Neural progenitor cell (in vitro differentiated cells): ENCODE measurements around the gene TMEM269. TPM values are rescaled to one million over a fixed set of nuclear protein-coding genes. Genes with fewer than 3 reads are reported as not detected.

Source experiments
- DNase-seq: peaks from one replicate; pipeline ENCODE4 v3.0.0-alpha.2; 2016; ENCODE audit warnings: low spot score
- H2AFZ ChIP-seq: fragments of 200-600 bp; sonication (generic); replicated peaks from 2 replicates; pipeline ENCODE4 v1.6.1; 2016; ENCODE audit warnings: antibody characterized with exemption
- H3F3A ChIP-seq: fragments of 200-600 bp; sonication (generic); 2 replicates; pipeline ENCODE4 v1.6.1; 2016; ENCODE audit warnings: antibody characterized with exemption, low read depth
- H3K27ac ChIP-seq: fragments of 200-600 bp; sonication (generic); 2 replicates; pipeline ENCODE4 v1.5.1; 2016; ENCODE audit warnings: mild to moderate bottlenecking
- H3K27me3 ChIP-seq: fragments of 200-600 bp; sonication (generic); 2 replicates; pipeline ENCODE4 v1.6.1; 2016; ENCODE audit warnings: mild to moderate bottlenecking, moderate library complexity
- H3K36me3 ChIP-seq: fragments of 200-600 bp; sonication (generic); 2 replicates; pipeline ENCODE4 v1.5.1; 2016
- H3K4me1 ChIP-seq: fragments of 200-600 bp; sonication (generic); 2 replicates; pipeline ENCODE4 v1.6.1; 2016; ENCODE audit warnings: mixed run types
- H3K4me2 ChIP-seq: fragments of 200-600 bp; sonication (generic); 2 replicates; pipeline ENCODE4 v1.6.1; 2016
- H3K4me3 ChIP-seq: fragments of 200-600 bp; sonication (generic); 2 replicates; pipeline ENCODE4 v1.5.1; 2016
- H3K79me2 ChIP-seq: fragments of 200-600 bp; sonication (generic); 2 replicates; pipeline ENCODE4 v1.6.1; 2016; ENCODE audit warnings: low read depth
- H3K9ac ChIP-seq: fragments of 200-600 bp; sonication (generic); 2 replicates; pipeline ENCODE4 v1.6.1; 2016
- H3K9me3 ChIP-seq: fragments of 200-600 bp; sonication (generic); 2 replicates; pipeline ENCODE4 v1.5.1; 2016; ENCODE audit warnings: low read depth
- H4K20me1 ChIP-seq: fragments of 200-600 bp; sonication (generic); 2 replicates; pipeline ENCODE4 v1.6.1; 2016; ENCODE audit warnings: low read depth
- H3K27ac Mint-ChIP-seq: 3 replicates; pipeline ENCODE4 v1.8.0; 2021; ENCODE audit warnings: mixed read lengths
- H3K27me3 Mint-ChIP-seq: 2 replicates; pipeline ENCODE4 v1.8.0; 2022; ENCODE audit warnings: low read depth, mild to moderate bottlenecking, inconsistent platforms, moderate library complexity, mixed read lengths; ENCODE audit not compliant: insufficient read depth
- H3K36me3 Mint-ChIP-seq: 3 replicates; pipeline ENCODE4 v1.8.0; 2021; ENCODE audit warnings: mixed read lengths
- H3K4me1 Mint-ChIP-seq: 3 replicates; pipeline ENCODE4 v1.8.0; 2021; ENCODE audit warnings: mixed read lengths
- H3K4me3 Mint-ChIP-seq: 3 replicates; pipeline ENCODE4 v1.8.0; 2021; ENCODE audit warnings: mild to moderate bottlenecking, moderate library complexity, mixed read lengths
- H3K9me3 Mint-ChIP-seq: 3 replicates; pipeline ENCODE4 v1.8.0; 2020; ENCODE audit warnings: mixed read lengths
- EZH2 ChIP-seq: fragments of 200-600 bp; sonication (generic); IDR thresholded peaks from 2 replicates; pipeline ENCODE4 v1.6.1; 2017; ENCODE audit warnings: antibody characterized with exemption, mild to moderate bottlenecking, moderate library complexity
- EZH2phosphoT487 ChIP-seq: fragments of 200-600 bp; sonication (generic); IDR thresholded peaks from 2 replicates; pipeline ENCODE4 v1.6.1; 2017; ENCODE audit warnings: antibody characterized with exemption
- total RNA-seq: library from RNA; depleted of rRNA; stranded (reverse); fragments of >200 nt; gene quantifications from 2 replicates; pipeline ENCODE4 v1.2.3, GENCODE V29; 2015; ENCODE audit warnings: low replicate concordance
- TF ChIP-seq, protein P1 (sequence below): fragments of 200-600 bp; sonication (generic); IDR thresholded peaks from 2 replicates; pipeline ENCODE4 v1.5.1; 2017; ENCODE audit warnings: antibody characterized with exemption, mild to moderate bottlenecking

TMEM269 gene
- total RNA-seq, 1 donor from 2014 or later = 0.47 TPM

DNA sequence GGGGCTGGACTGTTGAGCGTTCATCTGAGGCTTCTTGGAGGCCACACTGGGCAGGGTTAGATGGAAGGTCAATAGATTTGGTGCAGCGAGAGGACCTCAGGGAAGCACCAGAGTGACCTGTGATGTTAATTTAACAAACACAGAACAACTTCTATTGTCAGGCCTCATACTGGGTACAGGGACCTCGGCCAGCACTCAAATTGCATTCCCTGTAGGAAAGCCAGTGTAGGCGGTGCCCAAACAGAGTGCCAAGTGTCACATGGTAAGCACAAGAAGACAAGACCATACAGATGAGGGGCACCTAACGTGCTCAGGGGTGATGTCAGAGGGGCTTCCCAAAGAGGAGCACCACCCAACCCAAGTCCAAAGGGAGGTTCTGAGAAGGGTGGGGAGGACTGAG, 1.3 kb downstream of the TMEM269 start:
- H3K4me3 ChIP-seq = no peak overlapping the region
- Mint-ChIP-seq H3K4me3 (no peak overlapping the region), H3K36me3 (peaks cover 12% of the 10 kb centered on the region)

DNA sequence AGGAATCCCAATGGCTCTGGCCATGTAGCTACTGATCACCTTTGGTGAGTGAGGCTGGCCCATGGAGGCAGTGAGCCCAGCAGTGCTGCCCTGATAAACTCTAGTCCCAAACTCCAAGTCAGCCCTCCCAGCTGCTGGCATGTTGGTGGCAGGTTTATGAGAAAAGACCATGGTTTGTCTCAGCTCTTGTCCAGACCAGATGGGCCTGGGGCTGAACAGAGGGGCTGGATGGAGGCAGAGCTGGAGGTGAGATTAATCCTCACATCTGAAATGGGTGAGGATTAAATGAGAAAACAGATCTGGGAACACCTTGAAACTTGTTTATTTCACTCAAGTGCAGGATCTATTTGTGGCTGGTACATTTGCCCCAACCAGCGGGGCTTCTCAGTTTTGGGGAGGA, 3.2 kb downstream of the TMEM269 start:
- Mint-ChIP-seq H3K4me3 (no peak overlapping the region), H3K27me3 (peaks cover 7% of the 10 kb centered on the region), H3K27ac (peak overlapping the region; percentile 30), H3K9me3 (no peaks in the 10 kb centered on the region), H3K4me1 (peaks cover under 1% of the 10 kb centered on the region), H3K36me3 (peaks cover 8% of the 10 kb centered on the region)
- Histone ChIP-seq H3K27me3 (no peaks in the 10 kb centered on the region), H3K9ac (no peak overlapping the region), H3K27ac (no peak overlapping the region), H4K20me1 (no peaks in the 10 kb centered on the region), H3K9me3 (no peaks in the 10 kb centered on the region), H3K79me2 (no peaks in the 10 kb centered on the region), H3K4me3 (no peak overlapping the region), H3K4me2 (no peak overlapping the region), H2AFZ (no peak overlapping the region), H3K36me3 (no peaks in the 10 kb centered on the region), H3F3A (no peaks in the 10 kb centered on the region), H3K4me1 (no peaks in the 10 kb centered on the region)
- TF ChIP-seq EZH2 (no peak), EZH2phosphoT487 (no peak)
- TF ChIP-seq, protein P1, sequence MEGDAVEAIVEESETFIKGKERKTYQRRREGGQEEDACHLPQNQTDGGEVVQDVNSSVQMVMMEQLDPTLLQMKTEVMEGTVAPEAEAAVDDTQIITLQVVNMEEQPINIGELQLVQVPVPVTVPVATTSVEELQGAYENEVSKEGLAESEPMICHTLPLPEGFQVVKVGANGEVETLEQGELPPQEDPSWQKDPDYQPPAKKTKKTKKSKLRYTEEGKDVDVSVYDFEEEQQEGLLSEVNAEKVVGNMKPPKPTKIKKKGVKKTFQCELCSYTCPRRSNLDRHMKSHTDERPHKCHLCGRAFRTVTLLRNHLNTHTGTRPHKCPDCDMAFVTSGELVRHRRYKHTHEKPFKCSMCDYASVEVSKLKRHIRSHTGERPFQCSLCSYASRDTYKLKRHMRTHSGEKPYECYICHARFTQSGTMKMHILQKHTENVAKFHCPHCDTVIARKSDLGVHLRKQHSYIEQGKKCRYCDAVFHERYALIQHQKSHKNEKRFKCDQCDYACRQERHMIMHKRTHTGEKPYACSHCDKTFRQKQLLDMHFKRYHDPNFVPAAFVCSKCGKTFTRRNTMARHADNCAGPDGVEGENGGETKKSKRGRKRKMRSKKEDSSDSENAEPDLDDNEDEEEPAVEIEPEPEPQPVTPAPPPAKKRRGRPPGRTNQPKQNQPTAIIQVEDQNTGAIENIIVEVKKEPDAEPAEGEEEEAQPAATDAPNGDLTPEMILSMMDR = no peak
- DNase-seq = no peak

More for the DNA sequence above, 1.3 kb downstream of the TMEM269 start:
- H3K4me2 ChIP-seq = no peak overlapping the region
- no peaks in the 10 kb centered on the region for H3K9me3 ChIP-seq
- no peaks in the 10 kb centered on the region for H4K20me1 ChIP-seq
- no peaks in the 10 kb centered on the region for H3F3A ChIP-seq
- H2AFZ ChIP-seq = no peak overlapping the region
- H3K4me1 Mint-ChIP-seq = no peaks in the 10 kb centered on the region
- no peaks in the 10 kb centered on the region for H3K9me3 Mint-ChIP-seq
- DNase-seq = no peak
- no peaks in the 10 kb centered on the region for H3K27me3 ChIP-seq
- H3K27me3 Mint-ChIP-seq = peaks cover 4% of the 10 kb centered on the region
- no peaks in the 10 kb centered on the region for H3K4me1 ChIP-seq
- H3K27ac ChIP-seq = no peak overlapping the region
- no peaks in the 10 kb centered on the region for H3K79me2 ChIP-seq
- peak overlapping the region; percentile 20 for H3K27ac Mint-ChIP-seq
- H3K9ac ChIP-seq = no peak overlapping the region
- H3K36me3 ChIP-seq = no peaks in the 10 kb centered on the region
- TF ChIP-seq EZH2phosphoT487 = no peak
- TF ChIP-seq, protein P1 = no peak
- no peak for TF ChIP-seq EZH2

DNA sequence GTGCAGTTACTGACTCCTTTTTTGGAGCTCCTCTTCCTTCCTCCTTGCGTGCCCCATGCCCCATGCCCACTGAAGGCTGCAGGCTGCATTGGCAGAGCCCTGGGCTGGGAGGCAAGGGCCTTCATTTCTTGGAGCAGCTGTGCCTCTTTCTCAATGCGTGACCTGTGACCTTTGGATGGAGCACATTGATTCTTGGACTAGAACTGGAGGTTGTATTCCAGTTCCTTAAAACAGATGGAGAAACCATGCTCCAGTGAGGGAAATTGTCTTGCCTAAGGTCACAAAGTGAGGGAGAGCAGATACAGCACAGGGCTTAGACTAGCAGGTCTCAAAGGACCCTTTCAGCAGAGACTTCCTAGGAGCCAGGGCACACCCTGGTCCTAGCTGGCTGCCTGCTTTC, 9.0 kb downstream of the TMEM269 start:
- Histone ChIP-seq H3F3A (no peaks in the 10 kb centered on the region), H2AFZ (no peak overlapping the region), H3K9me3 (no peaks in the 10 kb centered on the region), H3K4me1 (no peaks in the 10 kb centered on the region), H4K20me1 (no peaks in the 10 kb centered on the region), H3K79me2 (no peaks in the 10 kb centered on the region), H3K4me2 (no peak overlapping the region), H3K27me3 (no peaks in the 10 kb centered on the region), H3K27ac (no peak overlapping the region), H3K4me3 (no peak overlapping the region), H3K9ac (no peak overlapping the region), H3K36me3 (no peaks in the 10 kb centered on the region)
- no peak for DNase-seq
- Mint-ChIP-seq H3K27ac (no peak overlapping the region), H3K9me3 (no peaks in the 10 kb centered on the region), H3K4me3 (no peak overlapping the region), H3K4me1 (peaks cover 3% of the 10 kb centered on the region), H3K27me3 (peaks cover 5% of the 10 kb centered on the region), H3K36me3 (no peaks in the 10 kb centered on the region)
- no peak for TF ChIP-seq EZH2
- no peak for TF ChIP-seq EZH2phosphoT487
- TF ChIP-seq, protein P1 = no peak
